ENCODE results near the gene TPGS2. TPM values are rescaled to one million over a fixed set of nuclear protein-coding genes. Genes with fewer than 3 reads are reported as not detected.
A peak's percentile ranks its signal among the peaks of the same experiment; 100 is the strongest.

TPGS2 gene
- total RNA-seq, 1 donor from 2014 or later: 129 TPM

- Mint-ChIP-seq H3K4me3 (ENCODE audit: low read depth) (no peak overlapping the region), H3K4me1 (ENCODE audit: low read depth) (peaks cover 8% of the 10 kb centered on the region), H3K27ac (no peak overlapping the region), H3K9me3 (ENCODE audit: low read depth) (no peaks in the 10 kb centered on the region), H3K27me3 (no peaks in the 10 kb centered on the region), H3K36me3 (ENCODE audit: insufficient read depth) (peaks cover 3% of the 10 kb centered on the region)
- no peak for TF ChIP-seq CTCF (IDR thresholded peaks at IDR 0.05; ENCODE audit: unreplicated experiment)
- no peak for DNase-seq (ENCODE audit: low spot score, unreplicated experiment)
Measured at GRCh38 chr18:36862182-36862581, 33.4 kb upstream of the TPGS2 start.

- H3K9me3 Mint-ChIP-seq (ENCODE audit: low read depth): peaks cover 7% of the 10 kb centered on the region
- H3K27ac Mint-ChIP-seq: peak overlapping the region; percentile 37
- H3K36me3 Mint-ChIP-seq (ENCODE audit: insufficient read depth): peaks cover 11% of the 10 kb centered on the region
- no peak for TF ChIP-seq CTCF (IDR thresholded peaks at IDR 0.05; ENCODE audit: unreplicated experiment)
- H3K27me3 Mint-ChIP-seq: no peaks in the 10 kb centered on the region
- H3K4me3 Mint-ChIP-seq (ENCODE audit: low read depth): no peak overlapping the region
- peaks cover 8% of the 10 kb centered on the region for H3K4me1 Mint-ChIP-seq (ENCODE audit: low read depth)
- DNase-seq (ENCODE audit: low spot score, unreplicated experiment): no peak
Measured at GRCh38 chr18:36856815-36857214, 28.0 kb upstream of the TPGS2 start.

GRCh38 chr18:36851202-36851590, 22.4 kb upstream of the TPGS2 start:
- Mint-ChIP-seq H3K27me3 (no peaks in the 10 kb centered on the region), H3K27ac (no peak overlapping the region), H3K4me1 (ENCODE audit: low read depth) (peaks cover under 1% of the 10 kb centered on the region), H3K4me3 (ENCODE audit: low read depth) (no peak overlapping the region), H3K36me3 (ENCODE audit: insufficient read depth) (peaks cover 17% of the 10 kb centered on the region), H3K9me3 (ENCODE audit: low read depth) (peaks cover 9% of the 10 kb centered on the region)
- no peak for DNase-seq (ENCODE audit: low spot score, unreplicated experiment)
- TF ChIP-seq CTCF (IDR thresholded peaks at IDR 0.05; ENCODE audit: unreplicated experiment): no peak

- Mint-ChIP-seq H3K27me3 (no peaks in the 10 kb centered on the region), H3K9me3 (ENCODE audit: low read depth) (peaks cover 9% of the 10 kb centered on the region), H3K4me3 (ENCODE audit: low read depth) (no peak overlapping the region), H3K36me3 (ENCODE audit: insufficient read depth) (peaks cover 17% of the 10 kb centered on the region), H3K4me1 (ENCODE audit: low read depth) (no peaks in the 10 kb centered on the region), H3K27ac (no peak overlapping the region)
- DNase-seq (ENCODE audit: low spot score, unreplicated experiment): no peak
- TF ChIP-seq CTCF (IDR thresholded peaks at IDR 0.05; ENCODE audit: unreplicated experiment): no peak
Measured at GRCh38 chr18:36850527-36851201, 21.9 kb upstream of the TPGS2 start.

- TF ChIP-seq CTCF (IDR thresholded peaks at IDR 0.05; ENCODE audit: unreplicated experiment): no peak
- H3K27me3 Mint-ChIP-seq: no peaks in the 10 kb centered on the region
- no peak overlapping the region for H3K27ac Mint-ChIP-seq
- H3K4me3 Mint-ChIP-seq (ENCODE audit: low read depth): no peak overlapping the region
- DNase-seq (ENCODE audit: low spot score, unreplicated experiment): no peak
- no peaks in the 10 kb centered on the region for H3K4me1 Mint-ChIP-seq (ENCODE audit: low read depth)
- peaks cover 9% of the 10 kb centered on the region for H3K9me3 Mint-ChIP-seq (ENCODE audit: low read depth)
- H3K36me3 Mint-ChIP-seq (ENCODE audit: insufficient read depth): peaks cover 17% of the 10 kb centered on the region
Measured at GRCh38 chr18:36849288-36850006, 20.6 kb upstream of the TPGS2 start.

Data from progenitor cell of endocrine pancreas (in vitro differentiated cells).